NOMO-1 treated with DMSO at 0.1 percent for 48 hours (cell line): Measurements from ENCODE around the gene COPG2.
A peak's percentile ranks its signal among the peaks of the same experiment; 100 is the strongest.
"Not testable (repeated sequence)": the region's sequence is repeated elsewhere in the genome, so short reads cannot be mapped to it uniquely, and the experiment has no call there.

Source experiments
- DNase-seq: peaks from one replicate; lab custom pipeline; 2025; ENCODE audit not compliant: unreplicated experiment; lab: John Stamatoyannopoulos, UW

COPG2 gene

DNA sequence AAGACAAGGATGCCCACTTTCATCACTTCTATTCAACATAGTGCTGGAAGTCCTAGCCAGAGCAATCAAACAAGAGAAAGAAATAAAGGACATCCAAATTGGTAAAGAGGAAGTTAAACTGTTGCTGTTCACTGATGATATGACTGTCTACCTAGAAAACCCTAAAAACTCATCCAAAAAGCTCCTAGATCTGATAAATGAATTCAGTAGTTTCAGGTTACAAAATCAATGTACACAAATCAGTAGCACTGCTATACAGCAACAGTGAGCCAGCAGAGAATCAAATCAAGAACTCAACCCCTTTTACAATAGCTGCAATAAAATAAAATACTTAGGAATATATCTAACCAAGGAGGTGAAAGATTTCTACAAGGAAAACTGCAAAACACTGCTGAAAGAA, 98.4 kb downstream of the COPG2 start:
- not testable (repeated sequence) for DNase-seq

DNA sequence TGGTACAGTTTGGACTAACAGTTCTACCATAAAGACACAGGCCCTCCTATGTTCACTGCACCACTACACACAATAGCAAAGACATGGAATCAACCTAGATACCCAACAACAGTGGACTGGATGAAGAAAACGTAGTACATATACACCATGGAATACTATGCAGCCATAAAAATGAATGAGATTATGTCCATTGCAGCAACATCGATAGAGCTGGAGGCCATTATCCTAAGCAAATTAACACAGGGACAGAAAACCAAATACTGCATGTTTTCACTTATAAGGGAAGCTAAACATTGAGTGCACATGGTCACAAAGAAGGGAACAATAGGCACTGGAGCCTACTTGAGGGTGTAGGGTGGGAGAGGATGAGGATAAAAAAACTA, 101.7 kb downstream of the COPG2 start:
- no peak for DNase-seq

DNA sequence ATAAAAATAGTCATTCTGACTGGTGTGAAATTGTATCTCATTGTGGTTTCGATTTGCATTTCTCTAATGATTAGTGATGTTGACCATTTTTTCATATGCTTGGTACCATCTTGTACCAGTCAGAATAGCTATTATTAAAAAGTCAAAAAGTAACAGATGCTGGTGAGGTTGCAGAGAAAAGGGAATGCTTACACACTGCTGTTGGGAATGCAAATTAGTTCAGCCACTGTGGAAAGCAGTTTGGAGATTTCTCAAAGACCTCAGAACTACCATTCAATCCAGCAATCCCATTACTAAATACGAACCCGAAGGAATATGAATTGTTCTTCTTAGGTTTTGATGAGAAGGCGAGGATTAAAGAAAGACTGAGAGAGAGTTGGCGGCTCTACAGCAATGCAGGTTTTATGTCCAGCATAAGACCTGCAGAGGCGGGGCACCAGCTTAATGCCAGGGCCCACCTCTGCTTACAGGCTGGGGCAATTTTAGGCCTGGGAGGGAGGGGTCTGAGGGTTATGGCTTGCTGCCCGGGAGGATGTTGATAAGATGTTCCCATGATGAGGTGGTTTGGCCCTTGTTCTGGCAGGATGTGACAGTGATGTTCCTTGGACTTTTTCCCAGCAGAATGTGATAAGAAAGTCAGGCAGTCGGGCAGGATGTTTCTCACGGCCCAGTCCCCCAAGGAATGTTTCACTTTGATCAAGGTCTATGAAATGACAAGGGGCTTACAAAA, 102.2 kb downstream of the COPG2 start:
- DNase-seq = no peak

DNA sequence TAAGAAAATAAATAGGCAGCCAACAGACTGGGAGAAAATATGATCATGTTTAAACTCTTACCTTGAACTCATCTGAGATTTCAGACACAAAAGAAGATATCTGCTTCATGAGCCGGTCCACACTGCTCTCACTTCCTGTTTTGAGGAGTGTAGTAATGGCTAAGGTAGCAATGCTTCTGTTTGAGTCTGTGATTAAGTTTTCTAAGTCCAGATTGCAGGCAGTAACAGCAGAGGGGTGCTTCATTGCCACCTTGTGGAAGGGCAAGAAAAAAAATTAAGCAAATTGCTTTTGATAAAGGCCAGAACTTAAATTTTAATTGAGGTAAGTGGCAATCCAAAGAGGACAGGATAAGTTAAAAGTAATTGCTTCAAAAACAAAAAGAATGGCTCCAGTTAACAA, 107.6 kb downstream of the COPG2 start:
- DNase-seq = peak; percentile 68

DNA sequence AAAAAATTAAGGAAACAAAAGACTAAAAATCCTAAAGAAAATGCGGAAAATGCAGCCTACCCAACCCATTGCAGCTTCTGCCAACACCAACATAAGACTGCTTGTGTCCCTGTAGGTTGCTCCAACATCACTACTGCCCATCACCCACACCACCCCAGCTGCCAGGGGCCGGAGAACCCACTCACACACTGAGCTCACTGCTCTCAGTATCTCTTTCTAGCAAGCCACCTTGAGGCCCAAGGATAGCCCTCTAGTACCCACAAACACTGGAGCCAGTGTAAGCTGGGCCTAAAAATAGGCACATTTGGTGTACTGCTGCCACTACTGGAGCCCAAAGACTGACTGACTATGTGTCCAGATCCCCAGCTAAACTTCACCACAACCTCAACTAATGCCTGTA, 109.4 kb downstream of the COPG2 start:
- DNase-seq = no peak

DNA sequence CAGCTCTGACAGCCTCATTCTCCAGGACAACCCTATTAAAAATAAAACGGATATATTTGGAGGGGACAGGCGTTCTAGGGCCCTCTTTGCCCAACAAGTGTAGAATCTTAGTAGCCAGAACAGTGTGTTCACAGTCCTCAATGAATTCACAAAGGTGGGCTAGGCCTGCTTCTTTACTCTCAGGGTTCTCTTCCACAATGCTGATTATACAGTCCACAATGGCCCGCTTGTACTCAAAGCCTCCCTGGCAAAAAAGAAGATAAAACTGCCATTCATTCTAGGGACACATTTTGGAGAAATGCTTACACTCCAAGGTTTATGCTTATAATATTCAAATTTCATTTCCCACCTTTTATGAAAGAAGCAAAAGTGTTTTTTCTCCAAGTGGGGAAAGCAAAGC, 114.1 kb downstream of the COPG2 start:
- DNase-seq = no peak

DNA sequence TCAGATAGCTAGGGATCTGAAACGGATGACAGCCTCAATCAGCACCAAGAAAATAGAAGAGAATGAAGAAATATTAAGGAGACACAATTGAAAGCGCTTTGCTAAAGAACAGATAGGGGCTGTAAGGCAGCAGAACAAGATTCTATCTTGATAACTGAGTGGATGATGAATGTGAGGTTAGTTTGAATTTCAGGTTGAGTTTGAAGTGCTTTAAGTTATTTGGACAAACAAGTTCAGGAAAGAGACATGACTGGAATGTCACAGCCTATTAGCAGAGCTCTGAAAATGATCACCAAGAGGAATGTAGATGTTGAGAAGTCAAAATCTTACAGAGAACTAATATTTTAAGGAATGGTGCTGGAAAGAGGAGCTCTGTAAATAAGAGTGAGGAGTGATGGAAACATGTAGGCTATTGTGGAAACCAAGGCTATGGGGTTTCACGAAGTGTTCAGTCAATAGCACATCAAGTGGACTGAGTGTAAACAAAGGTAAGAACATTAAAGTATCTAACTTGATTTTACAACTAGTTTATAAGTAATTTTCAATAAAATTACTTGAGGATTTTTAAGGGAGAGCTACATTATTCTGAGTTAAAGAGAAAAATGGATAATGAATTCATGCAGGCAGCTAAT, 115.0 kb downstream of the COPG2 start:
- DNase-seq = no peak

DNA sequence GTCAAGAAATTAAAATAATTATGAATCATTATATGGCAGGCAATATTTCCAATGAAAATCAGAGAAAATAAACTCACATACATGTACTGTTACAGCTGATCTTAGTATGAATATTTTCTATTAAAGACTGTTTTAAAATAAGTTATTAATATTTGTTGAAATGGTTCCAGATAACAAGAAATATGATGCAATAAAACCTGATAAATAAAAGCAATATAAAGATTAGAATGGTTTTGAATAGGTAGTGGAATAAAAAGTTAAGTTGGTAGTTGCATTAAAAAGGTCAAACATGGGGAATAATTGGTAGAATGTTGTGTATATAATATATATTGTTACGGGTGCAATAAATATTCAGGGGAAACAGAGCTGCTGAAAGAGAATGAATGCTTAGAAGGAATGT, 124.2 kb downstream of the COPG2 start:
- DNase-seq = no peak

DNA sequence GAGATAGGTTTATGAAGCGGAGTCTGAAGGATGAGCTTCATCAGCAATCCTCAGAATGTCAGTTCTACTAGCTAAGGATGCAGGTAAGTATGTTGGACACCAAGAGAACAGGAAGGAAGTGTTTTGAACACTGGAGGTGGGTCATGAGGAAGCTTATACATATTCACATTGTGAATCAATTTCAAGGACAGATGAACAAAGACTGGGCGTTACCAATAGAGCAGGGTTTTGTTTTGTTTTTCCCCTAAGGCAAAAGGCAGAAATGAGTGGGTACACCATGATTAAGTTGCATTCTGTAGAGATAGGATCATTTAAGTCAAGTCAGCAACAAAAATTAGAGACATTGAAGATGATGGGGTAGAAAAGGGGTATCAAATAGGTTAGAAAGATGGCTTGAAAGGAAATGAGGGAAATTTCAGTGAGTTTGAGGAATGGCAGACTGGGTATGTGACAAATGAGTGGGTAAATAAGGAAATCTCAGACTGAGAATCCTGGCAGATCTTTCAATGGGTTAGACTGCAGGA, 125.0 kb downstream of the COPG2 start:
- DNase-seq = no peak

DNA sequence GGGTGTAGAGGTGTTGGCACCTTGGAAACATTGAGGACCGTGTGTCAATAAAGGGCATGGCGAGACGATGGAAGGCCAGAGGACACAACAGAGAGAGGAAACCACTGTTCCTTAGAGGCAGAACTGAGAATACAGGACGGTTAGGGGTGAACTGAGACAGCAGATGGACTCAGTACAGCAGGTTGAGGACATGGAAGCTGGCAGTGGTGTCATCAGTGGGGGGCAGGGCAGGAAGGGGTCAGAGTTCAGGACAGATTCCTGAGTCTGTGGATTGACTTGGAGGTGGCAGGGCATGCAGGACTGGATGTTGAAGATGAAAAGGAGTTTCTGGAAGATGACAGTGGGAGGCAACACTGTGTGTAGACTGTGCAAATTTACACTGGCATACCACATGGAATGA, 126.3 kb downstream of the COPG2 start:
- DNase-seq = not testable (repeated sequence)

DNA sequence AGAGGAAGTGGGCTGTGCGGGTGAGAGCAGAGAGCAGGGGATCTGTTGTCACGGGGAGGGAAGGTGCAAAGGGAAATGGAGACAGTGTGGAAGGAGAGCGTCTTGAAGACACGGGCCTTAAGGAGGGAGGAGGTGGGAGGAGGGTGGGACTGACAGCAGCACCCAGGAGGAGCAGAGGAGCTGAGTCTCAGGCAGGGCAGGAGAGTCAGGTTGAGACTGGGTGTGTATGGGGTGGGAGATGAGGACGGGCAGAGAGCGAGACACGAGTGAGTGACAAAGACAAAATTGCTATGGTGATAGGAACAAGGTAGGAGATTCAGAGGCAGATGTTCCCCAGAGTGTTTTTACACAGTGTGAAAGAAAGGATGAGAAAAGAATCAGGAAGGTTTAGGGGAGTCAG, 127.3 kb downstream of the COPG2 start:
- not testable (repeated sequence) for DNase-seq

DNA sequence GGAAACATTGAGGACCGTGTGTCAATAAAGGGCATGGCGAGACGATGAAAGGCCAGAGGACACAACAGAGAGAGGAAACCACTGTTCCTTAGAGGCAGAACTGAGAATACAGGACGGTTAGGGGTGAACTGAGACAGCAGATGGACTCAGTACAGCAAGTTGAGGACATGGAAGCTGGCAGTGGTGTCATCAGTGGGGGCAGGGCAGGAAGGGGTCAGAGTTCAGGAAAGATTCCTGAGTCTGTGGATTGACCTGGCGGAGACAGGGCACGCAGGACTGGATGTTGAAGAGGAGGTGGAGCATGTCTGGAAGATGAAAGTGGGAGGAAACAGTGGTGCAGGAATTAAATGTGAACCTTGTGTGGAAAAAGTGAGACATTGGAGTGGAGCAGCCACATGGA, 130.7 kb downstream of the COPG2 start:
- not testable (repeated sequence) for DNase-seq

DNA sequence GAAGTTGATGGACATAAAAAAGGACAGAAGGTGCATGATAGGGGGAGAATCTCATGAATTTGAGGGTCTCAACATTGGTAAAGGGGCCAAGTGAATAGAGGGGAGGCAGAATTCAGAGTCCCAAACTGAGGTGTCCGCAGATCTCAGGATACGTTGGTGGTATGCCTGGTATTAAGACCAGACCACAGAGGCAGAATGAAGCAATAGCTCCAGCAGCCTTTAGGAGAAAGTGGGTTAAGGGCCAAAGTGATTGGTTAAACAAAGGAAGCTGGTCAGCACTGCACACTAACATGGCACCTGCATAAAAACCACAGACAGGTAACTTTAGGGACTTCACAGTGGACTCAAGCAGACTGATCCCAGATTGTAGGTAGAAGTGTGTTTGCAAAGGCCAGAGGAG, 139.1 kb downstream of the COPG2 start:
- DNase-seq = no peak

DNA sequence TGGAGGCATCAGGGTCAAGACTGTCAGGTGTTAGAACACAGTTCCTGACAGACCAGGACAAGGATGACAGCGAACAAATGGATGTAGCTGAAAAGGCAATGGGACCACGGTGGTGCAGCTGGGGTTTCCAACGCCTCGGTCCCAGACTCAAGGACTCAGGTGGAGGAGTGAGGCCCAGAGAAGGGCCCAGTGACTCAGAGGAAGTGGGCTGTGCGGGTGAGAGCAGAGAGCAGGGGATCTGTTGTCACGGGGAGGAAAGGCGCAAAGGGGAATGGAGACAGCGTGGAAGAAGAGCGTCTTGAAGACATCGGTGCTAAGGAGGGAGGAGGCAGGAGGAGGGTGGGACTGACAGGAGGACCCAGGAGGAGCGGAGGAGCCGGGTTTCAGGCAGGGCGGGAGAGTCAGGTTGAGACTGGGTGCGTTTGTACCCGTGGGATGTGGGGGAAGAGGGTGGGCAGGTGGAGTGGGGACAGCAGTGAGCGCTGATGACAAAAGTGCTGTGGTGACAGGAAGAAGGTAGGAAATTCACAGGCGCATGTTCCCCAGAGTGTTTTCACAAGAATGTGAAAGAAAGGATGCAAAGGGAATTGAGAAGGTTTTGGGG, 140.7 kb downstream of the COPG2 start:
- not testable (repeated sequence) for DNase-seq

DNA sequence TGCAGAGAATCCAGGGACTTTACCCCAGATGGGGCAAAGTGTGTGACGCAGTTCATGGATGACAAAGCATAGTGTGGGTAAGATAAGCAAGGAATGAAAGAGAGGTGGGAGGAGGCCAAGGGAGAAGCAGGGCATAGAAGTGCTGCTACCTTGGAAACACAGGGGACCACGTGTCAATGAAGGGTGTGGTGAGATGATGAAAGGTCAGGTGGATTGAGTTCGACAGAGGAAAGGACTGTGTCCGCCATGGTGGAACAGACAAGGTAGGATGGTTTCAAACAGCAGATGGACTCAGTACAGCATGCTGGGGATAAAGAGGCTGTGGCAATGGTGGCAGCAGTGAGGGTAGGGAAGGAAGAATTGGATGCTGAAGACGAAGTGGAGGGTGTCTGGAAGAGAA, 143.9 kb downstream of the COPG2 start:
- no peak for DNase-seq

DNA sequence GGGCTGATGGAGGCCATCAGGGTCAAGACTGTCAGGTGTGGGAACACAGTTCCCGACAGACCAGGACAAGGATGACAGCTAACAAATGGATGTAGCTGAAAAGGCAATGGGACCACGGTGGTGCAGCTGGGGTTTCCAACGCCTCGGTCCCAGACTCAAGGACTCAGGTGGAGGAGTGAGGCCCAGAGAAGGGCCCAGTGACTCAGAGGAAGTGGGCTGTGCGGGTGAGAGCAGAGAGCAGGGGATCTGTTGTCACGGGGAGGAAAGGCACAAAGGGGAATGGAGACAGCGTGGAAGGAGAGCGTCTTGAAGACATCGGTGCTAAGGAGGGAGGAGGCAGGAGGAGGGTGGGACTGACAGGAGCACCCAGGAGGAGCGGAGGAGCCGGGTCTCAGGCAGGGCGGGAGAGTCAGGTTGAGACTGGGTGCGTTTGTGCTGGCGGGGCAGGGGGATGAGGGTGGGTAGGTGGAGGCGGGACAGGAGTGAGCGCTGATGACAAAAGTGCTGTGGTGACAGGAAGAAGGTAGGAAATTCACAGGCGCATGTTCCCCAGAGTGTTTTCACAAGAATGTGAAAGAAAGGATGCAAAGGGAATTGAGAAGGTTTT, 144.9 kb downstream of the COPG2 start:
- not testable (repeated sequence) for DNase-seq

DNA sequence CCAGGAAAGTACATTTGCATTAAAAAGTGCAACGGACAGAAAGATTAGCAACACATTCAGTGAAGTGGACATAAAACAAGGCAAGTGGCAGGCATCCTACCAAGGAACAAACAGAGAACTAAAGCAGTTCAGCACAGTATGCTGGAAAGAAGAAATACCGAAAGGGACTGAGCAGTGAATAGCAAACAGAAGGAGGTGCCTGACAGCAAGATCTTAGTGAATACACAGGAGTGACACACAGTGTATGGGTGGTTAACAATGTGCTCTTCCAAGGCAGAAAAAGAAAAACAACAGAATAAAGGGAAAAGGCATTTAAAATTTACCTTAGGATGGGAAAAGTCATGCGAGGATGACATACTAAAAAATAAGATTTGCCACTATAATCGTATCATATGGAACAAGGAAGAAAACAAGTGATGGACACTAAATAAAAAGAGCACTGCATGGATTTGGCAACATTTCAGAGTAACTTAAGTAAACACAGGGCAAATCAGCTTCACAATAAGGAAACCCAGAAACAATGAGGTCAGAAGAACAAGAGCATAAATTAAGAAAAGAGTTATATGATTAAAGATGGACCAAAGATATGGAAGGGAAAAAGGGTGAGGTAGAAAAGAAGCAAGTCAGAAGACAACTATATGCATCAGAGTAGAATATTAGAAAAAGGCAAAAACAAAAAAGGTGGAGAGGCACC, 147.1 kb downstream of the COPG2 start:
- no peak for DNase-seq

DNA sequence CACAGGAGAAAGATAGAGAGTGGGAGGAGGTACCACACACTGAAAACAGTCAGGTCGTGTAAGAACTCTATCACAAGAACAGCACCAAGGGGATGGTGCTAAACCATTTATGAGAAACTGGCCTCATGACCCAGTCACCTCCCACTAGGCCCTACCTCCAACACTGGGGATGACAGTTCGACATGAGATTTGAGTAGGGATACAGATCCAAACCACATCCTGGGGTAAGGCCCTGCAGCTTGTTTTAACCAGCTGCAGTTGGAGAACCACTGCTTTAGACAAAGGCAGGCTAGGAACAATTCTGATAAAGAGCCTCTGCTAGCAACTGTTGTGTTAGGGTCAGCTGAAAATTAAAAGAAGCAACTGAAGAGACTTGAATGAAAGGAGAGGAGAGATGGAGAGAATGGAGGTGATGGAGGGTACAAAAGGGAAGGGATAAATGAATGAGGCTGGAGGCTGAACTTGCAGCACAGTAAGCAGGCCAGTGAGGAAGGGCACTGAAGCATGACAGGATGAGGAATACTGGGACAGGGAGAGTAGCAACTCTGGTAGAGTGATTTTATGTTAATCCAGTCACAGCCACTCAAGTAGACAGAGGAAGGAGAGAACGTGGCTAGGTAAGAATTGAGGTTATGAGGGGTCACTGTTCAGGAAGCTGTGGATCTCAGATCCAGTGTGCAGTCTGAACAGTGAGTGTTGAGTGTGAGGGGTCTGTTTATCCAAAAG, 153.1 kb downstream of the COPG2 start:
- DNase-seq = no peak

DNA sequence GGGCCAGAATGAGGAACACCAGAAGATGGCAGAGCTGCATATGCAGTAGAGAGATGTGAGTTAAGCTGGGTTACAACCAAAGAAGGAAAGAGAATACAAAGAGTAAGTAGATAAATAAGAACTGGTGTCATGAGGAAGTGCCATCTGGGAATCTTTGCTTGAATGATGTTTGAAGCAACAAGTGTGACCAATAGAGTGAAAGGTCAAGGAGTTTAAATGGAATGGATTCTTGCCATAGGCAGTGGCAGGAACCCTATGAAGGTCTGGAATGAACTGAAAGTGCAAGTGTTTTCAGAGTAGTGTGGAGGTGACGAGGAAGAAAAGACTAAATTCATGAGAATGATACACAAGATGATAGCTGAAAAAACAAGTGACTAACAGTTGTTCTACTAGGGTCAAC, 155.1 kb downstream of the COPG2 start:
- DNase-seq = no peak

DNA sequence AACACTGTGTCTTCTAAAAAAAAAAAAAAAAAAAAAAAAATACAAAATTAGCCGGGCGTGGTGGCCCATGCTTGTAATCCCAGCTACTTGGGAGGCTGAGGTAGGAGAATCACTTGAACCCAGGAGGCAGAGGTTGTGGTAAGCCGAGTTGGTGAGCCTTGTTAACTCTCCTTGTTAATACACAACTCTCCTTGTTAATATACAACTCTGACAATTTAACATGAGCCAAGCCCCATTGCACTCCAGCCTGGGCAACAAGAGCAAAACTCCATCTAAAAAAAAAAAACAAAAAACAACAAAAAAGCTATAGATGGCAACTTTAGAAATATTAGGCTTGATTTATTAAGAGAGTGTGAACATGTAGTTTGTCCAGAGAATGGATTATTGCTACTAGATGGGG, 156.5 kb downstream of the COPG2 start:
- DNase-seq = not testable (repeated sequence)

DNA sequence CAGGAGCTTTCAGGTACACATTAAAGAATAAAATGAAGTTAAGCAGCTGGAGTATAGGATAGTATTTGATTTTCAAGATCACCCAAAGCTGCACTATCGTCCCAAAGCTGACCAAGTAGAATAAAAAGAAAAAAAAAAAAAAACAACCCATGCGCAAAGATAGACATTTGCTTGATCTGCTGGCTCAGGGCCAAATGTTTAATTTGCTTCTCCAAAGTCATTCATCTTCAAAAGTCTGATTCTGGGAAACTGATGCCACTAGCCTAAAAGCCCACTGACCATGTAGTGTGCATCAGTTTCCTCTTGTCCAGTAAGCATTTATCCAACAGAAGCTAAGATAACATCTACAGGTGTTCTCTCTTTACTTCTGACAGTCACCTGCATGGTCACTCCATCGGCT, 162.2 kb downstream of the COPG2 start:
- DNase-seq = no peak
